SU-DHL-6 (cell line): Measurements from ENCODE around the gene CBLN4.

ENCODE experiments used
- CTCF ChIP-seq: fragments of 200-600 bp; sonication (generic); IDR thresholded peaks from one replicate; pipeline ENCODE4 v1.5.1; 2017; ENCODE audit warnings: antibody characterized with exemption, mild to moderate bottlenecking, low read length, moderate library complexity; ENCODE audit not compliant: insufficient read depth, poor library complexity, severe bottlenecking
- EZH2phosphoT487 ChIP-seq: fragments of 200-600 bp; sonication (generic), shearing (Covaris generic); conservative IDR thresholded peaks from 2 replicates; pipeline ENCODE4 v1.6.1; 2018; ENCODE audit warnings: mild to moderate bottlenecking, antibody characterized with exemption, low read length, moderate library complexity, mixed read lengths

- TF ChIP-seq CTCF: no peak
- TF ChIP-seq EZH2phosphoT487: no peak
These were observed 37.9 kb upstream of the CBLN4 start for GRCh38 chr20:56043227-56043626.
